ENCODE data around the gene EMC1.

- TF ChIP-seq CTCF (IDR thresholded peaks at IDR 0.05) (no peak), POLR2A (IDR thresholded peaks at IDR 0.05) (no peak)
These were observed 69.1 kb downstream of the EMC1 start for GRCh38 chr1:19182223-19182622.

Measured in ovary (tissue), 3 donors.